ENCODE results near the gene TDRKH. TPM values are rescaled to one million over a fixed set of nuclear protein-coding genes. Genes with fewer than 3 reads are reported as not detected.
A peak's percentile ranks its signal among the peaks of the same experiment; 100 is the strongest.
"Not testable (repeated sequence)": the region's sequence is repeated elsewhere in the genome, so short reads cannot be mapped to it uniquely, and the experiment has no call there.

The TDRKH gene
- total RNA-seq, 1 experiment from 2014 or later = 20.9 TPM

GRCh38 chr1:151774256-151774922 is 15.9 kb downstream of the TDRKH start:
- no peak for DNase-seq
- no peak overlapping the region for H3K4me3 ChIP-seq (ENCODE audit: insufficient read depth, low read depth, low read length)
- H3K36me3 ChIP-seq (replicated peaks; ENCODE audit: control insufficient read depth, insufficient read depth, low read length) = peaks cover 9% of the 10 kb centered on the region
- no peaks in the 10 kb centered on the region for H3K27me3 ChIP-seq (ENCODE audit: control insufficient read depth, insufficient read depth, low read length)

DNA sequence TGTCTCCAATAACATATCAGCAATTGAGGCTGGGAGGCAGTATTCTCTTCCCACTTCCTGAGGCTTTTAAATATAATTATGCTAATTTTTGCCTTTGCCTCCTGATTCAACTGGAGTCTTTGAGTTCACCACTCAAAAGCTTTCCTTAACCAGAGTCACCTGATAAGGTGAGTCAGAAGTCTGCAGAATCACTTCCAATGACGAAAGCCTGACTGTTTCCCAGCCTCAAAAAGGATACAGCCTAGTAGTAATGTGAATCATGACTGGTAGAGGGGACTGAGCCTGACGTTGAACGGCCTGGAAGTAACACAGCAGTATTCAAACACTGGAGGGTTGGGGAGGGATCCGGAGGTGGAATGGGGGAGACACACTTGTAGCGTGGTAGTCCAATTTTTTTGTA is 16.6 kb downstream of the TDRKH start:
- no peak for DNase-seq
- Histone ChIP-seq H3K36me3 (replicated peaks; ENCODE audit: control insufficient read depth, insufficient read depth, low read length) (peaks cover 8% of the 10 kb centered on the region), H3K27me3 (ENCODE audit: control insufficient read depth, insufficient read depth, low read length) (no peaks in the 10 kb centered on the region), H3K4me3 (ENCODE audit: insufficient read depth, low read depth, low read length) (no peak overlapping the region)

DNA sequence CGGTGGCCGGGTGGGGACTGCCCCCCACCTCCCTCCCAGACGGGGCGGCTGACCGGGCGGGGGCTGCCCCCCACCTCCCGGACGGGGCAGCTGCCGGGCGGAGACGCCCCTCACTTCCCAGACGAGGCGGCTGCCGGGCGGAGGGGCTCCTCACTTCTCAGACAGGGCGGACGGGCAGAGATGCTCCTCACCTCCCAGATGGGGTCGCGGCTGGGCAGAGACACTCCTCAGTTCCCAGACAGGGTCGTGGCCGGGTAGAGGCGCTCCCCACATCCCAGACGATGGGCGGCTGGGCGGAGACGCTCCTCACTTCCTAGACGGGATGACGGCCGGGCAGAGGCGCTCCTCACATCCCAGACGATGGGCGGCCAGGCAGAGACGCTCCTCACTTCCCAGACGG is 21.0 kb downstream of the TDRKH start:
- not testable (repeated sequence) for DNase-seq

DNA sequence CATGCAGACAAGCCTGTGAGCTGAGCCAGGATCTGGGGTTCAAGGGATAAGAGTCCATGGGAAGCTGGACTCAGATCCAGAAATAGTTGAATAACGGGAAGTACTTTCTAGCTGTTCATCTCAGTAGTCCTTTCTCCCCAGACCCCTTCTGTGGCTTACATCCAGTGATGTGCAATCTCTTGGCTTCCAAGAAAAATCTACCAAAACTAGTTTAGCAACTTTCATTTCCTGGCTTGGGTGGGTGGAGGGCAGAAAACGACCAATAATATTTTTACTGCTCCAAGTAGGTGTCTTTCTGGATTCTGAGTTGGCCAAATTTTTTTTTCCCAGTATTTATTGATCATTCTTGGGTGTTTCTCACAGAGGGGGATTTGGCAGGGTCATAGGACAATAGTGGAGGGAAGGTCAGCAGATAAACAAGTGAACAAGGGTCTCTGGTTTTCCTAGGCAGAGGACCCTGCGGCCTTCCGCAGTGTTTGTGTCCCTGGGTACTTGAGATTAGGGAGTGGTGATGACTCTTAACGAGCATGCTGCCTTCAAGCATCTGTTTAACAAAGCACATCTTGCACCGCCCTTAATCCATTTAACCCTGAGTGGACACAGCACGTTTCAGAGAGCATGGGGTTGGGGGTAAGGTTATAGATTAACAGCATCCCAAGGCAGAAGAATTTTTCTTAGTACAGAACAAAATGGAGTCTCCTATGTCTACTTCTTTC is 21.8 kb downstream of the TDRKH start:
- not testable (repeated sequence) for H3K27me3 ChIP-seq (ENCODE audit: control insufficient read depth, insufficient read depth, low read length); DNase-seq; H3K36me3 ChIP-seq (replicated peaks; ENCODE audit: control insufficient read depth, insufficient read depth, low read length); H3K4me3 ChIP-seq (ENCODE audit: insufficient read depth, low read depth, low read length)

More for the DNA sequence above, 21.0 kb downstream of the TDRKH start:
- H3K4me3 ChIP-seq (ENCODE audit: insufficient read depth, low read depth, low read length); H3K27me3 ChIP-seq (ENCODE audit: control insufficient read depth, insufficient read depth, low read length); H3K36me3 ChIP-seq (replicated peaks; ENCODE audit: control insufficient read depth, insufficient read depth, low read length): not testable (repeated sequence)

DNA sequence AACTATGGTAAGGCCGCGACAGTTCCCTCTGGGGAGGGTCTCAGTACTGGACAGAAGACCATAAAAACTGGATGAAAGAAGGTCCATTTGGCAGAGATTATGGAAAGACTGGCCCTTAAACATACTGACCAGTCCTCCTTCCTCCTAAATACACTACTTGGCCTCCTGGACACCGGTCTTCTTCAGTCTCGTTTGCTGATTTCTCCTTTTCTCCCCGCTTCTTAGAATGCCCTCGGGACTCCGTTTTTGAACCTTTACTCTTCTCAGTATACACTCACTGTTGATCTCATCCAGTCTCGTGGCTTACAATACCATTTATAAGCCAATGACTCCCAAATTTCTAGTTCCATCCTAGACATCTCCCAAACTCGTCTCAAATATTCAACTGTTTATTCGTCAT is 26.3 kb downstream of the TDRKH start:
- Histone ChIP-seq H3K4me3 (ENCODE audit: insufficient read depth, low read depth, low read length) (peak overlapping the region; percentile 82), H3K36me3 (replicated peaks; ENCODE audit: control insufficient read depth, insufficient read depth, low read length) (peaks cover 15% of the 10 kb centered on the region), H3K27me3 (ENCODE audit: control insufficient read depth, insufficient read depth, low read length) (no peaks in the 10 kb centered on the region; the same call in 1 of the 2 replicates)
- peak; percentile 35 for DNase-seq

DNA sequence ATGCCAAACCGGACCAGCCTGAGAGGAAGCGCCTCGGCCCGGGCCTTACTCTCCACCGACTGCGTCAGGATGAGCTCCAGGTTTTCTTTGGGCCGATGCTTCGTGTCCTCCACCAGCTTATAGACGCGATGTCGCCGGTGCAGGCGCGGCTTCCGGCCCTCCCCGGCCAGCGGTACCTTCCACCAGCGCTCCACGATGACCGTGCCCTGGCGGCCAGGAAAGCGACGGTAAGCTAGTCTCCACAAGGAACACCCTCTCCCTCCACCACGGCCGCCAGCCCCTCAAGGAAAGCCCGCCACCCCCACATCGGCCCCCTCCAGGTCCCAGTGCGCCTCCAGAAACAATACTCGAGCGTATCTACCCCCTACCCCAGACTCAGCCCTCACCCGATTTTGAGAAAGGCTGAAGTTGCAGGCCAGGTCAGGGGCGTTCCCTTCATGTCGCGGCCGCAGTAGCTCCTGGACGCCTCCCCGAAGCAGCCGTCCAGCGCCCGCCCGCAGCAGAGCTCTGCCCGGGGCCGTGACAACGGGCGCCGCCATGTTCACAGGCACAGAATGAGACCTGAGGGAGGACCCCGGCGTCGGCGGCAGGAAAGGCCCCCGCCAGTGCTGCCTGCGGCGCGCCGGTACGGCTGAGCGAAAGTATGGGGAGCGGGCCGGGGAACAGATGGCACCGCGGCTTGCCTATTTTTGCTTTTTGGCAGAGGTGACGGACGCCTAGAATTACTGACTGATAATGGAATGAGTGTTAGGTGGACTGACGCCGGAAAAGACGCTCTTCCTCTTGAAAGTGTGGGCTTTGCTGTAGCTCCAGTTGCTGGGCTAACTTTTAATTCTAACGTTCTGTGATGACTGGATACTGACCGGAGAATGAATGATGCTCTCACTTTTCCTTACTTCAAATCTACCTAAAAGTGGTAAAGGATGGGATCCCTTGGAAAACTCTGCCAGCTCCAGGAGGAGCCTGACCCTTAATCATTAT is 27.1 kb downstream of the TDRKH start, which contains the start of gene MRPL9:
MRPL9 (minus strand) TSS at position 556 of the 981 bp plus-strand sequence; CDS start at position 539, 17 bp downstream.
- peaks cover 15% of the 10 kb centered on the region for H3K36me3 ChIP-seq (replicated peaks; ENCODE audit: control insufficient read depth, insufficient read depth, low read length)
- H3K27me3 ChIP-seq (ENCODE audit: control insufficient read depth, insufficient read depth, low read length) = no peaks in the 10 kb centered on the region; the same call in 1 of the 2 replicates
- DNase-seq = peak; percentile 95
- H3K4me3 ChIP-seq (ENCODE audit: insufficient read depth, low read depth, low read length) = peak within 1 kb of the TSS; percentile 82

- Histone ChIP-seq H3K36me3 (replicated peaks; ENCODE audit: control insufficient read depth, insufficient read depth, low read length) (peaks cover 15% of the 10 kb centered on the region), H3K27me3 (ENCODE audit: control insufficient read depth, insufficient read depth, low read length) (no peaks in the 10 kb centered on the region), H3K4me3 (ENCODE audit: insufficient read depth, low read depth, low read length) (no peak overlapping the region)
- DNase-seq = no peak
Observed at GRCh38 chr1:151760597-151761385, 29.5 kb downstream of the TDRKH start.

DNA sequence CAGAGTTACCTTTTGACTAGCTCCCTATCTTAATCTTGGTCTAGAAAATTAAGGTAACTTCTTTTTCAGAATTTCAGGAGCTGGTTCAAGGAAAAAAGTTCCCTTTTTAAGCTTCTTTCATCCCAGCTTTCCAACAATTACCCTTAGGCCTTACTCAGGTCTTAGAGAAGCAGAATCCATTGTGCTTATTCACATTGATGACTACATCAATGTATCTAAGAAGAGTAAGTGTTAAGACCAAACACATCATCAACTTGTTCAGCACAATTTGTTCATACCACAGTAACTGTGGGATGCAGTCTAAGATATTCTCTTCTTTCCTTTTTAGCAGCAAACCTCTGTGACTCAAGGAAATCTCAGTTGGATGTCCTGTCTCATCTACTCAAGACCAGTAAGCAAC is 31.1 kb downstream of the TDRKH start:
- no peaks in the 10 kb centered on the region for H3K27me3 ChIP-seq (ENCODE audit: control insufficient read depth, insufficient read depth, low read length)
- H3K4me3 ChIP-seq (ENCODE audit: insufficient read depth, low read depth, low read length) = no peak overlapping the region

GRCh38 chr1:151756291-151756690 is 34.0 kb downstream of the TDRKH start:
- no peak overlapping the region for H3K4me3 ChIP-seq (ENCODE audit: insufficient read depth, low read depth, low read length)
- no peak for DNase-seq
- H3K36me3 ChIP-seq (replicated peaks; ENCODE audit: control insufficient read depth, insufficient read depth, low read length) = peaks cover 8% of the 10 kb centered on the region
- H3K27me3 ChIP-seq (ENCODE audit: control insufficient read depth, insufficient read depth, low read length) = no peaks in the 10 kb centered on the region; the same call in 1 of the 2 replicates

More for the DNA sequence above, 31.1 kb downstream of the TDRKH start:
- no peak for DNase-seq
- H3K36me3 ChIP-seq (replicated peaks; ENCODE audit: control insufficient read depth, insufficient read depth, low read length) = peaks cover 15% of the 10 kb centered on the region

DNA sequence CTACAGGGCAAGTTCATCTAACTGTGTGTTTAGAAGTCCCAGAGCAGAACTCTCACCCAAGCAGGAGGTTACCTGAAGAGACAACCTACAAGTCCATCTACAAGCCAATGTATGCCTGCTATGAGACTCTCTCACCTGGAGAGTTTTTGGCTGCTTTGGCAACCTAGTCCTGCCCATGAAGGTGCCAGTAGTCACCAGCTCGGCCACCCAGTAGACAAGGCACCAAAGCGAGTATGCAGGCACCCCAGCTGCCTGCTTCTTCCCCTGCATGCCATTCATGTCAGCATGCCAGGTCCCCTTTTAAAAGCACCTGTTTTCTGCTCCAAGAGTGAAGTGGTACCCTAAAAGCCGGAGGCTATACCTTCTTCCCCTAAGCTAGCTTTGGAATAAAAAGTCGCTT is 48.8 kb downstream of the TDRKH start:
- no peaks in the 10 kb centered on the region for H3K36me3 ChIP-seq (replicated peaks; ENCODE audit: control insufficient read depth, insufficient read depth, low read length)
- H3K27me3 ChIP-seq (ENCODE audit: control insufficient read depth, insufficient read depth, low read length) = peaks cover 2% of the 10 kb centered on the region; the same call in 1 of the 2 replicates
- no peak for DNase-seq
- no peak overlapping the region for H3K4me3 ChIP-seq (ENCODE audit: insufficient read depth, low read depth, low read length)

GRCh38 chr1:151739590-151740355 is 50.5 kb downstream of the TDRKH start:
- no peak for DNase-seq
- H3K4me3 ChIP-seq (ENCODE audit: insufficient read depth, low read depth, low read length) = no peak overlapping the region
- no peaks in the 10 kb centered on the region for H3K36me3 ChIP-seq (replicated peaks; ENCODE audit: control insufficient read depth, insufficient read depth, low read length)
- peaks cover 2% of the 10 kb centered on the region; the same call in 1 of the 2 replicates for H3K27me3 ChIP-seq (ENCODE audit: control insufficient read depth, insufficient read depth, low read length)

DNA sequence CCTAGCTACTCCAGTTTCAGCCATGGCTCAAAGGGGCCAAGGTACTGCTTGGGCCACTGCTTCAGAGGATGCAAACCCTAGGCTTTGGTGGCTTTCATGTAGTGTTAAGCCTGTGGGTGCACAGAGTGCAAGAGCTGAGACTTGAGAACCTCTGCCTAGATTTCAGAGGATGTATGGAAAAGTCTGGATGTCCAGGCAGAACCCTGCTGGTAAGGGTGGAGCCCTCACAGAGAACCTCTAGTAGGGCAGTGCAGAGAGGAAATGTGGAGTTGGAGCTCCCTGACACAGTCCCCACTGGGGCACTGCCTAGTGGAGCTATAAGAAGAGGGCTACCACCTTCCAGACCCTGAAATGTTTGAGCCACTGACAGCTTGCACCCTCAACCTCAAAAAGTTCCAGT is 52.8 kb downstream of the TDRKH start:
- DNase-seq = no peak
- Histone ChIP-seq H3K4me3 (ENCODE audit: insufficient read depth, low read depth, low read length) (no peak overlapping the region), H3K27me3 (ENCODE audit: control insufficient read depth, insufficient read depth, low read length) (no peaks in the 10 kb centered on the region), H3K36me3 (replicated peaks; ENCODE audit: control insufficient read depth, insufficient read depth, low read length) (no peaks in the 10 kb centered on the region)

DNA sequence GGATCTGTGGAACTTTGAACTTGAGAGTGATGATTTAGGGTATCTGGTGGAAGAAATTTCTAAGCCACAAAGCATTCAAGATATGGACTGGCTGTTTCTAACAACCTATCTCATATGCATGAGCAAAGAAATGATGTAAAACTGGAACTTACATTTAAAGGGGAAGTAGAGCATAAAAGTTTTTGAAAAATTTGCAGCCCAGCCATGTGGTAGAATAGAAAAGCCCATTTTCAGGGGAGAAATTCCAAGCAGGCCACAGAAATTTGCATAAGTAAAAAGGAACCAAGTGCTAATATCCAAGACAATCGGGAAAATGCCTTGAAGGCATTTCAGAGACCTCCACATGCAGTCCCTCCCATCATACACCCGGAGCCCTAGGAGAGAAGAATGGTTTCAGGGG is 53.3 kb downstream of the TDRKH start:
- H3K27me3 ChIP-seq (ENCODE audit: control insufficient read depth, insufficient read depth, low read length) = no peaks in the 10 kb centered on the region
- DNase-seq = no peak
- H3K4me3 ChIP-seq (ENCODE audit: insufficient read depth, low read depth, low read length) = no peak overlapping the region
- no peaks in the 10 kb centered on the region for H3K36me3 ChIP-seq (replicated peaks; ENCODE audit: control insufficient read depth, insufficient read depth, low read length)

Data from H7 (cell line).